Left ventricle myocardium inferior (tissue), 1 donor: ENCODE measurements around the gene CLEC12A. TPM values are rescaled to one million over a fixed set of nuclear protein-coding genes. Genes with fewer than 3 reads are reported as not detected.

Source experiments
- DNase-seq: peaks from one replicate; pipeline ENCODE4 v3.0.0-alpha.2; 2020
- H3K27ac ChIP-seq: fragments of 200-600 bp; replicated peaks from 2 replicates; pipeline ENCODE4 v1.8.0; 2021
- H3K27me3 ChIP-seq: fragments of 200-600 bp; 2 replicates; pipeline ENCODE4 v1.8.0; 2021; ENCODE audit warnings: low read depth
- H3K36me3 ChIP-seq: fragments of 200-600 bp; 2 replicates; pipeline ENCODE4 v1.8.0; 2021
- H3K4me1 ChIP-seq: fragments of 200-600 bp; 2 replicates; pipeline ENCODE4 v1.8.0; 2021
- H3K4me3 ChIP-seq: fragments of 200-600 bp; 2 replicates; pipeline ENCODE4 v1.8.0; 2021; ENCODE audit warnings: mild to moderate bottlenecking, moderate library complexity
- H3K9me3 ChIP-seq: fragments of 200-600 bp; replicated peaks from 2 replicates; pipeline ENCODE4 v1.8.0; 2021
- intact Hi-C: fragments of 100-400 bp; cut with micrococcal nuclease; formaldehyde crosslinking; loops from one replicate; pipeline ENCODE4 v1.11.0; 2022
- total RNA-seq: library from RNA; stranded (reverse); fragmentation: NEBNext Ultra II Directional; extraction: Animal tissue kit (Norgen Biotek cat#: 25700); gene quantifications from one replicate; pipeline ENCODE4 v1.2.1, GENCODE V29; 2021
- TF ChIP-seq, protein P1 (sequence below): fragments of 200-600 bp; IDR thresholded peaks from 2 replicates; pipeline ENCODE4 v1.8.0; 2021; ENCODE audit warnings: antibody characterized with exemption, mild to moderate bottlenecking, borderline replicate concordance
- donor health status: DM: no; HTN: yes; CAD: no; lungs with severe emphysema.

Gene CLEC12A
- total RNA-seq, 1 donor from 2014 or later: 5.7 TPM

DNA sequence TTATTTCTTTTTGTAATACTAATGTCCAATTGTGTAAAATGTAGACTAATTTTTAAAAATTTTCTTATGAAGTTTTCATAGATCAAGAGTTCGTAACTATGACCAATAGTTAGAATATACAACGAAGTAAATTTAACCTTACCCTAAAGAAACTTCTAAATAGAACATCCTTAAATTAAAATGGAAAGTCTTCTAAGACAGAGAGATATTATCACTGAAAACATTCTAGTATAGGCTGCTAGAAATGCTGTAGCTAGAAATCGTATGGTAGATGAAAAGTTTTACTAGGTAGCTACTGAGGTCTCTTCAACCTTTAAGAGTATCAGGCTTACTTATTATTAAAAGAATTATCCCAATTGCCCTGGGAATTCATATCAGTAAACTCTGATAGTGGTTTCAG lies 40.0 kb upstream of the CLEC12A start:
- DNase-seq: no peak
- no peaks in the 10 kb centered on the region for H3K36me3 ChIP-seq
- no peaks in the 10 kb centered on the region for H3K4me1 ChIP-seq
- H3K27ac ChIP-seq: no peak overlapping the region
- TF ChIP-seq, protein P1, sequence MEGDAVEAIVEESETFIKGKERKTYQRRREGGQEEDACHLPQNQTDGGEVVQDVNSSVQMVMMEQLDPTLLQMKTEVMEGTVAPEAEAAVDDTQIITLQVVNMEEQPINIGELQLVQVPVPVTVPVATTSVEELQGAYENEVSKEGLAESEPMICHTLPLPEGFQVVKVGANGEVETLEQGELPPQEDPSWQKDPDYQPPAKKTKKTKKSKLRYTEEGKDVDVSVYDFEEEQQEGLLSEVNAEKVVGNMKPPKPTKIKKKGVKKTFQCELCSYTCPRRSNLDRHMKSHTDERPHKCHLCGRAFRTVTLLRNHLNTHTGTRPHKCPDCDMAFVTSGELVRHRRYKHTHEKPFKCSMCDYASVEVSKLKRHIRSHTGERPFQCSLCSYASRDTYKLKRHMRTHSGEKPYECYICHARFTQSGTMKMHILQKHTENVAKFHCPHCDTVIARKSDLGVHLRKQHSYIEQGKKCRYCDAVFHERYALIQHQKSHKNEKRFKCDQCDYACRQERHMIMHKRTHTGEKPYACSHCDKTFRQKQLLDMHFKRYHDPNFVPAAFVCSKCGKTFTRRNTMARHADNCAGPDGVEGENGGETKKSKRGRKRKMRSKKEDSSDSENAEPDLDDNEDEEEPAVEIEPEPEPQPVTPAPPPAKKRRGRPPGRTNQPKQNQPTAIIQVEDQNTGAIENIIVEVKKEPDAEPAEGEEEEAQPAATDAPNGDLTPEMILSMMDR: no peak
- no peaks in the 10 kb centered on the region for H3K27me3 ChIP-seq
- no peak overlapping the region for H3K4me3 ChIP-seq
- H3K9me3 ChIP-seq: no peaks in the 10 kb centered on the region
- intact Hi-C loops: no loop called here

DNA sequence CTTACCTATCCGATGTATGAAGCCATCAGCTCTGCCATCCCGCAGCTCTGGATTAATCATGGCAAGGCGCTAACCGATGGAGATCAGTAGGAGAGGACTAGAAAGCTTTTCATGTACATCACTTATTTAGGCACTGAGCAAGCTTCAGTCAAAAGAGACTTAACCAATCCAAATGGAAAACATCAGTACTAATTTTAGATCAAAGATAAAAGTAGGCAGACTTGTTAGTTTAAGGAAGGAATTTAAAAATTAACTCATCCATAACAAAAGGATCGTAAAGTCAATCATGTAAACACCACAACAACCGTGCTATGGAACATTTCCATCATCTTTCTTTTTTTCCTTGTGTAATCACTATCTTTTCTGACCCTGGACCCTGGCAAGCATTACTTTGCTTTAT lies 38.9 kb upstream of the CLEC12A start, which contains the start of gene CLEC2A:
TSS of gene CLEC2A (minus strand) at position 101 of the 400 bp plus-strand sequence. CDS start at position 60, 41 bp downstream.
- DNase-seq: no peak
- H3K27me3 ChIP-seq: no peaks in the 10 kb centered on the region
- H3K4me3 ChIP-seq: no peak within 1 kb of the TSS
- no peaks in the 10 kb centered on the region for H3K9me3 ChIP-seq
- intact Hi-C loops: no loop called here
- TF ChIP-seq, protein P1: no peak
- no peaks in the 10 kb centered on the region for H3K36me3 ChIP-seq
- H3K4me1 ChIP-seq: no peaks in the 10 kb centered on the region
- H3K27ac ChIP-seq: no peak within 1 kb of the TSS

DNA sequence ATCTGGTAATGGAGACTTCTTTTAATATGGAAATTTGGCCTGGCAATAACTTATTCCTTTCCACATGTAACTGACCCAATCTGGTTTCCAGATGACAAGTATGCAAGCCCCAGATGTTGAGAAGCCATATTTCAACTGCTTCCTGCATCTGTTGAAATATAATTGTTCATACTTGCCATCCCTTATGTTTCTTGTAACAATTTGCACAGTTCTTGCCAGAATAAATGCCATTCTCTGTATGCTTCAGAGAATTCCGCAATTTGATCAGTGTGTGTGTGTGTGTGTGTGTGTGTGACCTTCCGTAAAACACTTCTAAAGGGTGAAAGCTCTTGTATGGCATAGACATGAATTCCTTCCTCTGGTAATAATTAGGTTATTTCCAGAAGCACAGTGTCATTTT lies 37.3 kb upstream of the CLEC12A start:
- no peaks in the 10 kb centered on the region for H3K4me1 ChIP-seq
- DNase-seq: no peak
- H3K9me3 ChIP-seq: no peaks in the 10 kb centered on the region
- TF ChIP-seq, protein P1: no peak
- peaks cover 1% of the 10 kb centered on the region for H3K27me3 ChIP-seq
- no peaks in the 10 kb centered on the region for H3K36me3 ChIP-seq
- no peak overlapping the region for H3K27ac ChIP-seq
- no peak overlapping the region for H3K4me3 ChIP-seq
- intact Hi-C loops: no loop called here

DNA sequence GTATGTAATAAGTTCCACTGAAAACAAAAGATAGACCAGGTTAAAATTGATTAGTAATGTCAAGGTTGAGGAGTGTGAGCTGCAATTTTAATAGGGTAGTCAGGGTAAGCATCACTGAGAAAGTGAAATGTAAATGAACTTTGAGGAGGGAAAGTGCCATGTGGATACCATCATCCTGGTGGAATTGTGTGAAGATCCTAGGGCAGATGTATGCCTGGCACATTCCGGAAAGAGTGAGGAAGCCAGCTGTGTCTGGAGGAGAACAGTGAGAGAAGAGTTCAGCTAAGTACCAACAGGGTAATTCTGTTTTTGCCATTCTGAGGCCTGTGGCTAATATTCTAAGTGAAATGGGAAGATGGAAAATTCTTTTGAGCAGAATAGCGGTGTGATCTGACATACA lies 36.2 kb upstream of the CLEC12A start:
- no peaks in the 10 kb centered on the region for H3K4me1 ChIP-seq

DNA sequence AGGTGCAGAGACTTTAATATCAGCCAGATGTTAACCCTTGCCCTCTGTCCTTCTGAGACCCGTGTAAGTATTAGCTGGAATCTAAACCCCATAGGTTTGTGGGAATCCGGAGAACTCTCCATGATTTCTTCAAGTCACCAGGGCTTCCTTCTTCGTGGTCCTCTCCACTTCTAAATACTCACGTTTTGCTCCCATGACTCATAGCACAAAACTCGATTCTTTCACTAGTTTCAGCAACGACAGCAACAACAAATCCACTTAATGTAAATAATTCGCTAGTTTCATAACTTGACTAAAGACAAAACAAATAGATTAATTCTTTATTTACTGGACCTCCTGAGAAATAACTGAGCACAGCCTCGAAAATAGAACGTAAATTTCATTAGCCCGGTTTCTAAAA lies 34.6 kb upstream of the CLEC12A start:
- H3K4me3 ChIP-seq: no peak overlapping the region
- no peaks in the 10 kb centered on the region for H3K4me1 ChIP-seq
- no peak for DNase-seq
- H3K36me3 ChIP-seq: no peaks in the 10 kb centered on the region
- H3K27me3 ChIP-seq: peaks cover 5% of the 10 kb centered on the region
- H3K9me3 ChIP-seq: no peaks in the 10 kb centered on the region
- H3K27ac ChIP-seq: no peak overlapping the region
- intact Hi-C loops: no loop called here
- TF ChIP-seq, protein P1: no peak

More for the DNA sequence above, 36.2 kb upstream of the CLEC12A start:
- H3K4me3 ChIP-seq: no peak overlapping the region
- intact Hi-C loops: no loop called here
- H3K9me3 ChIP-seq: no peaks in the 10 kb centered on the region
- no peak overlapping the region for H3K27ac ChIP-seq
- TF ChIP-seq, protein P1: no peak
- no peaks in the 10 kb centered on the region for H3K36me3 ChIP-seq
- no peak for DNase-seq
- peaks cover 5% of the 10 kb centered on the region for H3K27me3 ChIP-seq

DNA sequence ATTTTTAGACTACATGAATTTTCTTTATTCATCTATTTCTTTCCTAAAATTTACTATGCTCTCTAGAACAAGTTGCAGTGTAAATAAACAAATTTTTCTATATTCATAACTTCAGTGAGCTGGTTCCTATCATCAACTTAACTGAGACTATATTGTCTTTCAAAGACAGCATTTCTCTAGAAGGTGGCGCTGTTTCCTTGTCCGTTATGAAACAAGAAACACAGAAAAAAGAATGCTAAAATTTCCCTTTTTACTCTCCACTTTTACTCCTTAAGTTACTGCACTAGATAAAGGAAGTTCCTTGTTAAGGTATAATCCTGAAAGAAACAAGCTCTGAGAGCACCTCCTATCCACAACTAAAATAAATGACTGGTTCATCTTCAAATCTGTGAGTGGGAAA lies 30.8 kb upstream of the CLEC12A start:
- no peaks in the 10 kb centered on the region for H3K9me3 ChIP-seq
- no peaks in the 10 kb centered on the region for H3K4me1 ChIP-seq
- H3K27me3 ChIP-seq: peaks cover 14% of the 10 kb centered on the region
- no peaks in the 10 kb centered on the region for H3K36me3 ChIP-seq
- H3K4me3 ChIP-seq: no peak overlapping the region
- DNase-seq: no peak
- H3K27ac ChIP-seq: no peak overlapping the region
- TF ChIP-seq, protein P1: no peak
- intact Hi-C loops: no loop called here
